H9 (cell line): ENCODE measurements around the gene PNLDC1. TPM values are rescaled to one million over a fixed set of nuclear protein-coding genes. Genes with fewer than 3 reads are reported as not detected.

Experiments
- DNase-seq: peaks from one replicate; pipeline ENCODE4 v3.0.0-alpha.2; 2017
- H2AFZ ChIP-seq: one replicate; pipeline ENCODE4 v1.6.1; 2013; ENCODE audit warnings: mild to moderate bottlenecking, low read length, control low read depth, moderate library complexity
- H2AK5ac ChIP-seq: 2 replicates; pipeline ENCODE4 v1.6.1; 2013; ENCODE audit warnings: low read length, control low read depth, mixed read lengths; ENCODE audit not compliant: insufficient read length
- H2BK120ac ChIP-seq: one replicate; pipeline ENCODE4 v1.6.1; 2013; ENCODE audit warnings: low read depth, mild to moderate bottlenecking, low read length, control low read depth, inconsistent platforms; ENCODE audit not compliant: poor library complexity, severe bottlenecking
- H2BK12ac ChIP-seq: 2 replicates; pipeline ENCODE4 v1.6.1; 2013; ENCODE audit warnings: low read length, control low read depth, mixed read lengths, low read depth; ENCODE audit not compliant: insufficient read length
- H2BK15ac ChIP-seq: 2 replicates; pipeline ENCODE4 v1.6.1; 2013; ENCODE audit warnings: low read depth, low read length, control low read depth
- H2BK20ac ChIP-seq: one replicate; pipeline ENCODE4 v1.6.1; 2013; ENCODE audit warnings: low read depth, mild to moderate bottlenecking, low read length, control low read depth, inconsistent platforms; ENCODE audit not compliant: poor library complexity, severe bottlenecking
- H2BK5ac ChIP-seq: 2 replicates; pipeline ENCODE4 v1.6.1; 2013; ENCODE audit warnings: low read length, control low read depth, mixed read lengths; ENCODE audit not compliant: insufficient read length
- H3K14ac ChIP-seq: 2 replicates; pipeline ENCODE4 v1.6.1; 2013; ENCODE audit warnings: low read length, control low read depth; ENCODE audit not compliant: insufficient read depth
- H3K18ac ChIP-seq: 2 replicates; pipeline ENCODE4 v1.6.1; 2013; ENCODE audit warnings: low read depth, mild to moderate bottlenecking, mixed read lengths, low read length, control low read depth; ENCODE audit not compliant: insufficient read length
- H3K23ac ChIP-seq: 2 replicates; pipeline ENCODE4 v1.6.1; 2013; ENCODE audit warnings: low read length, control low read depth, mixed read lengths, low read depth; ENCODE audit not compliant: insufficient read length
- H3K23me2 ChIP-seq: 2 replicates; pipeline ENCODE4 v1.6.1; 2013; ENCODE audit warnings: low read depth, mild to moderate bottlenecking, mixed read lengths, low read length, control low read depth; ENCODE audit not compliant: insufficient read length, poor library complexity, severe bottlenecking
- H3K27ac ChIP-seq: 2 replicates; pipeline ENCODE4 v1.5.1; 2013; ENCODE audit warnings: low read length, control low read depth, mixed read lengths, low read depth; ENCODE audit not compliant: insufficient read length
- H3K27me3 ChIP-seq: 2 replicates; pipeline ENCODE4 v1.6.1; 2013; ENCODE audit warnings: low read length, control low read depth, inconsistent platforms; ENCODE audit not compliant: insufficient read depth
- H3K4ac ChIP-seq: 2 replicates; pipeline ENCODE4 v1.6.1; 2013; ENCODE audit warnings: low read depth, mild to moderate bottlenecking, control low read depth, inconsistent platforms, low read length, moderate library complexity
- H3K4me1 ChIP-seq: 2 replicates; pipeline ENCODE4 v1.6.1; 2013; ENCODE audit warnings: low read length, control low read depth, inconsistent platforms; ENCODE audit not compliant: insufficient read depth
- H3K4me2 ChIP-seq: 2 replicates; pipeline ENCODE4 v1.6.1; 2013; ENCODE audit warnings: low read length, control low read depth, mixed read lengths; ENCODE audit not compliant: insufficient read length, insufficient read depth
- H3K56ac ChIP-seq: 2 replicates; pipeline ENCODE4 v1.6.1; 2013; ENCODE audit warnings: low read depth, mild to moderate bottlenecking, mixed read lengths, low read length, control low read depth; ENCODE audit not compliant: insufficient read length
- H3K79me1 ChIP-seq: 2 replicates; pipeline ENCODE4 v1.6.1; 2013; ENCODE audit warnings: low read depth, mild to moderate bottlenecking, moderate library complexity, low read length, control low read depth, inconsistent platforms; ENCODE audit not compliant: insufficient read depth, poor library complexity, severe bottlenecking
- H3K79me2 ChIP-seq: 2 replicates; pipeline ENCODE4 v1.6.1; 2013; ENCODE audit warnings: low read length, control low read depth, inconsistent platforms; ENCODE audit not compliant: insufficient read depth
- H3K9ac ChIP-seq: 2 replicates; pipeline ENCODE4 v1.6.1; 2013; ENCODE audit warnings: low read length, control low read depth, mixed read lengths; ENCODE audit not compliant: insufficient read length; ENCODE audit errors: extremely low read depth
- H3K9me3 ChIP-seq: one replicate; pipeline ENCODE4 v1.6.1; 2013; ENCODE audit warnings: low read depth, low read length, inconsistent platforms; ENCODE audit not compliant: control insufficient read depth
- H3T11ph ChIP-seq: one replicate; pipeline ENCODE4 v1.6.1; 2013; ENCODE audit warnings: mild to moderate bottlenecking, low read length, control low read depth, inconsistent platforms
- H4K20me1 ChIP-seq: one replicate; pipeline ENCODE4 v1.6.1; 2013; ENCODE audit not compliant: control insufficient read depth, insufficient read length, insufficient read depth
- H4K5ac ChIP-seq: 2 replicates; pipeline ENCODE4 v1.6.1; 2013; ENCODE audit warnings: low read depth, mild to moderate bottlenecking, mixed read lengths, low read length, control low read depth; ENCODE audit not compliant: insufficient read length
- H4K8ac ChIP-seq: replicated peaks from 2 replicates; pipeline ENCODE4 v1.6.1; 2013; ENCODE audit warnings: low read length, control low read depth, mixed read lengths, low read depth; ENCODE audit not compliant: insufficient read length
- H4K91ac ChIP-seq: 2 replicates; pipeline ENCODE4 v1.6.1; 2013; ENCODE audit warnings: low read depth, mild to moderate bottlenecking, moderate library complexity, mixed read lengths, low read length, control low read depth; ENCODE audit not compliant: insufficient read length
- H3K27ac Mint-ChIP-seq, 3 experiments: 2 replicates in 2 of 3; 3 replicates in 1 of 3; pipeline ENCODE4 v1.8.0; 2020 to 2021; ENCODE audit warnings: mixed read lengths in 3 of 3, mild to moderate bottlenecking in 1 of 3, moderate library complexity in 1 of 3
- H3K27me3 Mint-ChIP-seq: 2 replicates; pipeline ENCODE4 v1.8.0; 2021; ENCODE audit warnings: low read depth, mild to moderate bottlenecking, moderate library complexity, mixed read lengths
- H3K36me3 Mint-ChIP-seq, 3 experiments: 2 replicates in 2 of 3; 3 replicates in 1 of 3; pipeline ENCODE4 v1.8.0; 2020 to 2021; ENCODE audit warnings: low read depth in 3 of 3, mixed read lengths in 3 of 3; ENCODE audit not compliant: insufficient read depth in 1 of 3
- H3K4me1 Mint-ChIP-seq, 2 experiments: 2 replicates each; pipeline ENCODE4 v1.8.0; 2020; ENCODE audit warnings: mixed read lengths in 2 of 2
- H3K4me3 Mint-ChIP-seq, 2 experiments: 2 replicates in 1 of 2; 3 replicates in 1 of 2; pipeline ENCODE4 v1.8.0; 2020 to 2021; ENCODE audit warnings: mild to moderate bottlenecking in 2 of 2, mixed read lengths in 2 of 2, moderate library complexity in 1 of 2
- H3K9me3 Mint-ChIP-seq, 2 experiments: 2 replicates in 1 of 2; 3 replicates in 1 of 2; pipeline ENCODE4 v1.8.0; 2020; ENCODE audit warnings: mild to moderate bottlenecking in 2 of 2, mixed read lengths in 2 of 2, moderate library complexity in 1 of 2
- WGBS: extraction: QIAGEN DNeasy Blood & Tissue Kit; methylation state at CpG from one replicate; pipeline ENCODE4 v1.1.7; 2013; ENCODE audit warnings: missing lambda C conversion rate, low lambda C conversion rate, mixed read lengths; ENCODE audit not compliant: insufficient read length; ENCODE audit errors: extremely low coverage; 5-methylcytosine and 5-hydroxymethylcytosine counted together
- total RNA-seq: library from RNA; stranded (reverse); gene quantifications from 2 replicates; pipeline ENCODE4 v1.2.1, GENCODE V29; 2021
- TF ChIP-seq, protein P1 (sequence below): fragments of 200-600 bp; sonication (generic); conservative IDR thresholded peaks from 3 replicates; pipeline ENCODE4 v1.8.0; 2021; ENCODE audit warnings: antibody characterized with exemption, mild to moderate bottlenecking

The PNLDC1 gene
- total RNA-seq, 1 experiment from 2014 or later: not detected

DNA sequence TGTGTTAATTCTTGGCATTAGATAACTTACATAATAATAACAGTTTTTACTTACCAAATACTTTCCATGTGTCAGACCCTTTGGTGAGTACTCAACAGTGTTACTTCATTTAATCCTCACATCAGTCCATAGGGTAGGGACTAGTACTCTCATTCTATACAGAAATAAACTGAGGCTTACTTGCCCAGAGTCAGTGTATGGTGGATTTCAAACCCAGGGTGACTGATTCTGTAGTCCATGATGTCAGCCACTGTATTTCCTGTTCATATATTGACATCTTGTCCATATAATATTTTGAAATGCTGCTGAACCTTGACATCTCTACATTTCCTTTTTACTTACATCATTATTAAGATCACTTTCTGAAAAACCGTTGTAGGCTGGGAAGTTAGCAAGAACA lies 2.5 kb upstream of the PNLDC1 start:
- H3K23me2 ChIP-seq: no peaks in the 10 kb centered on the region
- TF ChIP-seq, protein P1, sequence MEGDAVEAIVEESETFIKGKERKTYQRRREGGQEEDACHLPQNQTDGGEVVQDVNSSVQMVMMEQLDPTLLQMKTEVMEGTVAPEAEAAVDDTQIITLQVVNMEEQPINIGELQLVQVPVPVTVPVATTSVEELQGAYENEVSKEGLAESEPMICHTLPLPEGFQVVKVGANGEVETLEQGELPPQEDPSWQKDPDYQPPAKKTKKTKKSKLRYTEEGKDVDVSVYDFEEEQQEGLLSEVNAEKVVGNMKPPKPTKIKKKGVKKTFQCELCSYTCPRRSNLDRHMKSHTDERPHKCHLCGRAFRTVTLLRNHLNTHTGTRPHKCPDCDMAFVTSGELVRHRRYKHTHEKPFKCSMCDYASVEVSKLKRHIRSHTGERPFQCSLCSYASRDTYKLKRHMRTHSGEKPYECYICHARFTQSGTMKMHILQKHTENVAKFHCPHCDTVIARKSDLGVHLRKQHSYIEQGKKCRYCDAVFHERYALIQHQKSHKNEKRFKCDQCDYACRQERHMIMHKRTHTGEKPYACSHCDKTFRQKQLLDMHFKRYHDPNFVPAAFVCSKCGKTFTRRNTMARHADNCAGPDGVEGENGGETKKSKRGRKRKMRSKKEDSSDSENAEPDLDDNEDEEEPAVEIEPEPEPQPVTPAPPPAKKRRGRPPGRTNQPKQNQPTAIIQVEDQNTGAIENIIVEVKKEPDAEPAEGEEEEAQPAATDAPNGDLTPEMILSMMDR: no peak
- no peak overlapping the region for H2AFZ ChIP-seq
- no peaks in the 10 kb centered on the region for H3K79me1 ChIP-seq
- Mint-ChIP-seq H3K4me3 (no peak overlapping the region), H3K4me1 (peaks cover 15 to 24% of the 10 kb centered on the region in 2 experiments), H3K36me3 (peaks cover 16 to 53% (median 48%) of the 10 kb centered on the region in 3 experiments; a peak in 6 of 7 replicates), H3K9me3 (no peaks in the 10 kb centered on the region), H3K27me3 (no peaks in the 10 kb centered on the region; the same call in 1 of the 2 replicates), H3K27ac (no peak overlapping the region)
- WGBS: no CpG with 5 or more reads among the region's 1 CpG
- no peak overlapping the region for H3K56ac ChIP-seq
- H3K18ac ChIP-seq: no peak overlapping the region
- no peak overlapping the region for H2BK5ac ChIP-seq
- no peak overlapping the region for H3K27ac ChIP-seq
- H3K14ac ChIP-seq: no peak overlapping the region
- H4K20me1 ChIP-seq: no peaks in the 10 kb centered on the region
- H3K9ac ChIP-seq: no peak overlapping the region
- H3K9me3 ChIP-seq: no peaks in the 10 kb centered on the region
- no peak overlapping the region for H3K4me2 ChIP-seq
- H3T11ph ChIP-seq: no peak overlapping the region
- H4K8ac ChIP-seq: no peak overlapping the region
- H2BK15ac ChIP-seq: no peak overlapping the region
- no peaks in the 10 kb centered on the region for H3K27me3 ChIP-seq
- H2BK120ac ChIP-seq: no peak overlapping the region
- no peaks in the 10 kb centered on the region for H3K4me1 ChIP-seq
- H3K79me2 ChIP-seq: no peaks in the 10 kb centered on the region
- H3K4ac ChIP-seq: no peak overlapping the region
- H2AK5ac ChIP-seq: no peak overlapping the region
- no peak overlapping the region for H4K91ac ChIP-seq
- H2BK20ac ChIP-seq: no peak overlapping the region
- no peak overlapping the region for H4K5ac ChIP-seq
- H2BK12ac ChIP-seq: no peak overlapping the region
- no peak for DNase-seq
- H3K23ac ChIP-seq: no peak overlapping the region
